ENCODE data around the gene GIGYF2. TPM values are rescaled to one million over a fixed set of nuclear protein-coding genes. Genes with fewer than 3 reads are reported as not detected.

The GIGYF2 gene
- total RNA-seq, 1 donor from 2014 or later: 36.3 TPM

Other genes with a start within 250 kb of the GIGYF2 start
- not detected in 2 replicates for gene ALPI, start 241.2 kb upstream of the GIGYF2 start, total RNA-seq
- under 0.01 TPM in 1 of 2 replicates, not detected in the other for gene ECEL1, start 209.5 kb upstream of the GIGYF2 start, total RNA-seq
- gene PRSS56, start 176.9 kb upstream of the GIGYF2 start, total RNA-seq: not detected in 2 replicates
- gene CHRND, start 171.2 kb upstream of the GIGYF2 start, total RNA-seq: not detected in 2 replicates
- not detected in 2 replicates for gene CHRNG, start 157.6 kb upstream of the GIGYF2 start, total RNA-seq
- gene TIGD1, start 146.8 kb upstream of the GIGYF2 start, total RNA-seq: 0.89 and 1.7 TPM in 2 replicates
- 85.3 and 94.7 TPM in 2 replicates for gene EIF4E2, start 146.6 kb upstream of the GIGYF2 start, total RNA-seq
- not detected in 2 replicates for gene EFHD1, start 63.7 kb upstream of the GIGYF2 start, total RNA-seq
- not detected in 2 replicates for gene KCNJ13, start 79.2 kb downstream of the GIGYF2 start, total RNA-seq
- gene SNORC, start 172.9 kb downstream of the GIGYF2 start, total RNA-seq: 0.13 TPM in 2 replicates